Suppressor macrophage treated with lipopolysaccharide for 1 hour (primary cell): Measurements from ENCODE around the gene ZNF483.
"Not testable (repeated sequence)": the region's sequence is repeated elsewhere in the genome, so short reads cannot be mapped to it uniquely, and the experiment has no call there.

Experiments
- DNase-seq, 3 donors: peaks; one replicate each; pipeline ENCODE4 v3.0.0-alpha.2; 2020 to 2022

ZNF483 gene

DNA sequence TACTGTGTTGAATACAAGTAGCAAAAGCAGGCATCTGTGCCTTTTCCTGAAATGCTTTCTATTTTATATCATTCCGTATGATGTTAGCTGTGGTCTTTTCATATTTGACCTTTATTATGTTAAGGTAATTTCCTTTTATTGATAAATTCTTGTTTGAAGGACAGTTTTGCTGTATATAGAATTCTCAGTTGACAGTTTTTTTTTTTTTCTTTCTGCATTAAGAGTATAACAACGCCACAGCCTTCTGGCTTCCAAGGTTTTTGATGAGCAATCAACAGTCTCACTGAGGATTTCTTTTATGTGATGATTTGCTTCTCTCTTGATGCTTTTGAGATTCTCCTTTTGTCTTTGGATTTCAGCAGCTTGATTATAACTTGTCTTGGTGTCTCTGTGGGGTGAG is 23.6 kb downstream of the ZNF483 start:
- no peak for DNase-seq

DNA sequence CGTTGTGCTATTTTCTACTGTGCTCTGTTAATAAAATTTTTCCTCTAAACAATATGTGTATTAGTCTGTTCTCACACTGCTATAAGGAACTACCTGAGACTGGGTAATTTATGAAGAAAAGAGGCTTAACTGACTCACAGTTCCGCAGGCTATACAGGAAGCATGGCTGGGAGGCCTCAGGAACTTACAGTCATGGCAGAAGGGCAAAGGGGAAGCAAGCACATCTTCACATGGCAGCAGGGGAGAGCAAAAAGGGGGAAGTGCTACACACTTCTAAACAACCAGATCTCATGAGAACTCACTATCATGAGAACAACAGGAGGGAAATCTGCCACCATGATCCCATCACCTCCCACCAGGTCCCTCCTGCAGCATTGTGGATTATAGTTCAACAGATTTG is 30.4 kb downstream of the ZNF483 start:
- DNase-seq = not testable (repeated sequence)

DNA sequence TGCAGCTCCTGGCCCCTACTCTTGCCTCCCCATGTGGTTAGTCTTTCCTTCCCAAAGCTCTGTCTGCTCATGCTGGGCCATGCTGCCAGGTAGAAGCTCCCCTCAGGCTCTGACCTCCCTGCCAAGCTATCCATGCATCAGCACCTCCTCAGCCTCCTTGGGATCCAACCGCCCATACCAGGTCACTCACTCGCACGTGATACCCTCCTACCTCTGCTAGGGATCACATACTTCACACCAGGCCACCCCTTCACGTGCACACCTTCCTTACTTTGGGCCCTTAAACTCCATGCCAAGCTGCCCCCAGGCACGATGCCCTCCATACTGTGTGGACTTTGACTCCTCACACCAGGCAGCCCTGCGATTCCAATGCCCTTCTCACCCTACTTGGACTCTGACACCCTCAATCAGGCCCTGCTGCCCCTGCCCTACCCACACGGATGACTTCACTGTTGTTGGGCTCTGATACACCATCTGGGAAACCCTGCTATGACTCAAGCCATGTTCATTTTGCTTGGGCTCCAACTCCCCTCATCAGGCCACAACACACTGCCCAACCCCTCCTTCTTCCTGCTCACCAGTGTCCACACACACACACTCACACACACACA is 34.1 kb downstream of the ZNF483 start:
- peak; percentile 13 to 25 (median 15) for DNase-seq

DNA sequence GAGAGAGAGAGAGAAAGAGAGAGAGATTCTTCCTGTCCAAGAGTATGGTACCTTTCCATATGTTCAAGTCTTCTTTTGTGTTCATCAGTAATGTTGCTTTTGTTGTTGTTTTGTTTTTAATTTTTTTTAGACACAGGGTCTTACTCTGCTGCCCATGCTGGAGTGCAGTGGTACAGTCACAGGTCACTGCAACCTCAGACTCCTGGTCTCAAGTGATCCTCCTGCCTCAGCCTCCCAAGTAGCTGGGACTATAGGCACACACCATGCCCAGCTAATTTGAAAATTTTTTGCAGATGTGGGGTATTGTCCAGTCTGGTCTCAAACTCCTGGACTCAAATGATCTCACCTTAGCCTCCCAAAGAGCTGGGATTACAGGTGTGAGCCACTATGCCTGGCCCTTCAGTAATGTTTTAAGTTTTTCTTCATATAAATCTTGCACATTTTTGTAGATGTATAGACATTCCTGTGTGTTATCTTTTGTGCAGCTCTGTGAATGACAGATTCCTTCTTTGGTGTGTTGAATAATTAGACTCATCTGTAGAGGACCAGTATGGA is 36.3 kb downstream of the ZNF483 start:
- DNase-seq = no peak

DNA sequence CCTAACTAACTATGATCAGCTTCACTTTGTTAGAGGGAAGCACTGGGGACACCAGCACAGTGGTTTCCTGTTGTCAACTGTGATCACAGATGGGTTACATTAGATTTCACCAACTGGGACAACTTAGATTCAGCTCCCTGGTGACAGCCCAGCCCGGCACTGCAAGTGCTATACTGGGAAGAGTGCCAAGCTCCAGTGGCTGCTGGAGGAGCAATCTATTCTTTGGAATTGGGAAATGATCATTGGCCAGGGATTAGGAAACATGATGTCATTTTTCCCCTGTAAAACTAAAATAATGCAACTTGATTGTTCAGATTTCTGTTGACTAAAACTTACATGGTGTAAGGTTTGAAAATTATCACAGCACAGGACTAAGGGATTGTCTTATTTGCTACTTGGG is 41.3 kb downstream of the ZNF483 start:
- DNase-seq = no peak

DNA sequence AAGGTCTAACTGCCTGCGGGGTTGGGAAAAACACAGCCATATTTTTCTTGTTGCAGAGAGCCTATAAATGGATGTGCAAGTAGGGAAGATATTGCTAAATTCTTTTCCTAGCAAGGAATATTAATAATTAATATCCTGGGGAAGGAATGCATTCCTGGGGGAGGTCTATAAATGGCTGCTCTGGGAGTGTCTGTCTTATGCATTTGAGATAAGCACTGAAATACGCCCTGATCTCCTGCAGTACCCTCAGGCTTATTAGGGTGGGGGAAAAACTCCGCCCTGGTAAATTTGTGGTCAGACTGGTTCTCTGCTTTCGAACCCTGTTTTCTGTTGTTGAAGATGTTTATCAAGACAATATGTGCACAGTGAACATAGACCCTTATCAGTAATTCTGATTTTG is 43.1 kb downstream of the ZNF483 start:
- not testable (repeated sequence) for DNase-seq

DNA sequence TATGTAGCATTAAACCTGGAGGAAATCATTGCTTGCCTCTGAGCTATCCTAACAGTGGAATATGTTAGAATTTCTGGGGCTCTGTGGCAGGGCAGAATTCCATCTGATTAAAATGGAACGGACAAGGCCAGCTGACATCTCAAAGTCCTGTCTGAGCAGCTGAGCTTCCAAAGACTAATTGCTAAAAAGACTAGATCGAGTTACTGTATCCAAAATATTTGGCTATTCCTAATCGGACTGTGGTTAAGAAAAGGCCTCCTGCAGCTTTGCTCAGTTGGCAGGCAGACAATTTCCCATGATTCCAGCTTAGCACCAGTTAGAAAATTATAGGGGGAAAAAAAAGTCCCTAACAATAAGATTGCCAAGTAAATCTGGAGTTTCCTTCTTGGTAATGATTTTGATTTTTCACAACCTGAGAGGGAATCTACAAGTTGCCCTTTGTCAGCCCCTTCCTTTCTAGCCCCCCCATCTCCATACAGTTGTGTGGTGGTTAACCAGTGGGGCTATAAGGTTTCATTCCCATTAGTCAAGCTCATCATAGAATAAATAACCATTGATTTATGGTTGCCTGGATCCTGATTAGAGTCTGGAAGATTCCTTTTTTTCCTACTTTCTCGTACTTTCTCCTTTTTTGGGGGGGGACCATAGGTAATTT is 48.1 kb downstream of the ZNF483 start:
- no peak for DNase-seq

DNA sequence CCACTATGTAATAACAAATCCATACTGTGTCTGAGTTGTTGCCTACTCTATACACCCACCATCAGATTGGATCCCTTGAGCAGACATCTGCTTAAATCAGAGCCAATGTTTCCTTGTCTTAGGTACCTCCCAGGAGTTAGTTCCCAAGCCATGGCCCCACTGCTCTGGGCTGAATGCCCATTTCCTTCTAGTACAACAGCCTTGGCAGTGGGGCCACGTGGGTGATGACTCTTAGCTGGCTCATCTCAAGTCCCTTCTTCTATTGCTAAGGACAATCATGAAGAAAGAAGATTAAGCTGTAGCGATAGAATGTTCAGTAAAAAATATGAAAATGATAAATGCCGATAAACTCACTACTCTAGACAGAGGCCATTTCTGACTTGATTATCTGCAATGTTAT is 57.9 kb downstream of the ZNF483 start:
- no peak for DNase-seq

DNA sequence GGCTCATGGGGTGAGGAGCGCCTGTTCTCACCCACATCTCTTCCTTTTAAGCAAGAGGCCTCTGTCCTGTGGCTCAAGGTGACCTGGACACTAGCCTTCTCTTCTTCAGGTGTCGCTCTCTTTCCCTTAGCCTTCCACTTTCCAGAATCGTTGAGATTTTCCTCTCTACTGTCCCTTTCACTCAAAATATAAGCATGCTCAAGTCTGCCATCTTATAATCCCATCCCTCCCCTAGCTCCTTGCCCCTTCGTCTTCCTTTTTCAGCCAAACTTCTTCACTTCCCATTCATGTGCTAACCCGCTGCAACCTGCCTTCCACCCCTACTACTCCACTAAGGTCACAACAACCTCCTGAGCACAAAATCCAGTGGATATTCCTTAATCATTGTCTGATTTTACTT is 61.4 kb downstream of the ZNF483 start:
- no peak for DNase-seq

DNA sequence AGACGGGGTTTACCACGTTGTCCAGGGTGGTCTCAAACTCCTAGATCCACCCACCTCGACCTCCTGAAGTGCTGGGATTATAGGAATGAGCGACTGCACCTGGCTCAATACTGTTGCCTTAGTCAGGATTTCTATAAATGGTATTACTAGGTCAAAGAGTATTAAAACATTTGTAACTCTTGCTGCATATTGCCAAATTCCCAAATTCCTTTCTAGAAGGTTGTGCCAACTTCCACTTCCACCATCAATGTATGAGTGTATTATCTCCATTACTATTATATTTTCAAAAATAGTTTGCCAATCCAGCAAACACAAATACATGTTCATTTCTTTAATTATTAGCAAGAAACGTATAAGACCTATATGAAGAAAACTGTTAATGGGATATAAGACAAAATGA is 63.9 kb downstream of the ZNF483 start:
- no peak for DNase-seq

DNA sequence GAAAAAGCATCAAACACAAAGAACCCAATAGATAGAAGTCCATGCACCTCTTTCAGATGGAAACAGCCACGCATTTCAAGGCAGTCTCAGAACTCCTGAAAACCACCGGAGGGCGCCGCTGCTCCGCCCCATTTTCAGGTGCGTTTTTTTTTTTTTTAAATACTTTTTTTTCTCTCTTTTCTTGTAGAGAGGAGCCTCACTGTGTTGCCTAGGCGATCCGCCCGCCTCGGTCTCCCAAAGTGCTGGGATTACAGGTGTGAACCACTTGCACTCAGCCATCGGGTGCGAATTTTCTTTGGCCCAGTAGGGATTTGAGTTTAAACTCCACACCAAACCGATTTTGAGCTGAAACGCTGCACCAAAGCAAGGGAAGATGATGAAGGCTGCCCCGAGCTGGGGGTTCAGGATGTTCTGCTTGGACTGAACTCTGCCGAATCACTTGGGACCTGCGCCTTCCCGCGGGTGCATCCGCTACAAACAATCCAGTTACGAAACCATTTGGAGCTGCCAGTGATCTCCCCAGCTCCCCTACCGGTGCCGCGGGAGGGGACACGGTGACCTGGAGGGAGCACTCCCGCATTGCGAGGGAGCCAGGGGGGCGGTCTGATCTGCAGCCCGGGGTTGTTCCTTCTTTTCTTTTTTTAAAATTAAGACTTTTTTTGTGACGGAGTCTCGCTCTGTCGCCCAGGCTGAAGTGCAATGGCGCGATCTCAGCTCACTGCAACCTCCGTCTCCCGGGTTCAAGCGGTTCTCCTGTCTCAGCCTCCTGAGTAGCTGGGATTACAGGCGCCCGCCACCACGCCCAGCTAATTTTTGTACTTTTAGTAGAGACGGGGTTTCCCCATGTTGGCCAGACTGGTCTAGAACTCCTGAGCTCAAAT is 73.1 kb downstream of the ZNF483 start:
- DNase-seq = peak; percentile 58 to 75 (median 65)

DNA sequence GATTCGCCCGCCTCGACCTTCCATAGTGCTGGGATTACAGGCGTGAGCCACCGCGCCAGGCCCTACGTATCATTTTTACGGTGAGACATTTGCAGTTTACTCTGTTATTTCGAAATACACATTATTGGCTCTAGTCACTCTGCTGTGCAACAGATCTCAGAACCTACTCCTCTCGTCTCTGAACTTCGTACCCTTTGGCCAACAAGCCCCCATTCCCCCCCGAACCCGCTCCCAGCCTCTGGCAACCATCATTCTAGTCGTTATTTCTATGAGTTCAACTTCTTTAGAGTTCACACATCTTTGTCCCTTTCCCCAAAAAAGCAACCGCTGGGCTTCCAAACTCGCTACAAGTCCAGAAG is 73.7 kb downstream of the ZNF483 start:
- DNase-seq = peak; percentile 35 to 43 (median 36)

DNA sequence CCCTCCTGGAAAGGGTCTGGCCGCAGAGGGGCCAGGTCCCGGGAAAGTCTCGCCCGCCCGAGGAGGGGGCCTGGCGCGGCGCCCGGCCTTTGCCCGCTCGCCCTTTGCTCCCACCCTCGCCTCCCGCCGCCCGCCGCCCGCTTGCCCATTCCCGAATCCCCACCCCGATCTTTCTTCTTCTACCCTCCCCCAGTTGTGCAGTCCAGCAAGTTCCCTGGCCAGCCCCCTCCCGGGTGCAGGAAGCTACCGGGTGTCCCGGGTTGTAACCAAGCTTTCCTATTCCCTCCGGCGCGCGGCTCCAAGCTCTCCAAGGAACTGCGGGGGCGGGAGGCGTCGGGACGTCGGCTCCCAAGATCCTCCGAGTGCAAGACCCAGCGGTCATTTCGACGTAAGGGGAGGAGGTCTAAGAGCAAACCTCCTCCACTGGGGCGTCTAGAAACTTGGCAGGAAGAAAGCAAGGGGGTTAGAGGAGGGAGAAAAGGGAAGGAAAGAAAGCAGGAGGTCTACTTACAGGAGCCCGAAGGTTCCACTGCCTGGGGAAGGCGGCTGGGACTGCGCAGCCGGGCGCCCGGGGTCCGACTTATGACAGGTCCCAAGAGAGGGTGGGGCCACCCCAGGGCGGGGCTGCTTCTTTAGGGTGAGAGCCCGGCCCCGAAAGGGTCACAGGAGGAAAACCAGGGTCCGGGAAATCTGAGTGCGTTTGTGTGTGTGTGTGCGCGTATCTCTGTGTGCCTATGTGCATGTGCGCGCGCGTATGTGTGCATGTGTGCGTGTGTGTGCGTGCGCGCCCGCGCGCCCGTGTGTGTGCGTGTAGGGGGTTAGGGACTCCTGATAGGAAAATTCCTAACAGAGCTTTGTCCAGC is 74.3 kb downstream of the ZNF483 start, which contains the start of gene PTGR1:
PTGR1 (minus strand) TSS at position 556 of the 863 bp plus-strand sequence. CDS start 2,225 bp downstream, outside the sequence.
- DNase-seq = peak; percentile 82 to 93 (median 83)

DNA sequence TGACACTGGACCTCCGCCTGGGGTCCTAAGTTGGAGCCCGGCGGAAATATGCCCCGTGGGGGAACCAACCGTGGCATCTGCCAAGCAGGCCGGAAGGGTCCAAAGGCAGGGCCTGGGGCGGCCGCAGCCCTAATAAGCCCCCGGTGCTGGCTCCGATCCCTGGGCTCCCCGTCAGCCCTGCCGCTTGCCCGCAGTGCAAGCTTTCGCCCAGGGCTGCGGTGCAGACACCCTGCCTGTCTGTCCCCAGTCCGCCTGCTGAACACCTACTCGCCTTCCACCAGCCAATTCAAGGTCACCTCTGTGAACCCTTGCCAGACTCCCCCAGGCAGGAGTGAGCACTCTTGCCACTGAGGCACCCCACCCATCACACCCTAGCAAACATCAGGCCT is 75.0 kb downstream of the ZNF483 start:
- DNase-seq = no peak

DNA sequence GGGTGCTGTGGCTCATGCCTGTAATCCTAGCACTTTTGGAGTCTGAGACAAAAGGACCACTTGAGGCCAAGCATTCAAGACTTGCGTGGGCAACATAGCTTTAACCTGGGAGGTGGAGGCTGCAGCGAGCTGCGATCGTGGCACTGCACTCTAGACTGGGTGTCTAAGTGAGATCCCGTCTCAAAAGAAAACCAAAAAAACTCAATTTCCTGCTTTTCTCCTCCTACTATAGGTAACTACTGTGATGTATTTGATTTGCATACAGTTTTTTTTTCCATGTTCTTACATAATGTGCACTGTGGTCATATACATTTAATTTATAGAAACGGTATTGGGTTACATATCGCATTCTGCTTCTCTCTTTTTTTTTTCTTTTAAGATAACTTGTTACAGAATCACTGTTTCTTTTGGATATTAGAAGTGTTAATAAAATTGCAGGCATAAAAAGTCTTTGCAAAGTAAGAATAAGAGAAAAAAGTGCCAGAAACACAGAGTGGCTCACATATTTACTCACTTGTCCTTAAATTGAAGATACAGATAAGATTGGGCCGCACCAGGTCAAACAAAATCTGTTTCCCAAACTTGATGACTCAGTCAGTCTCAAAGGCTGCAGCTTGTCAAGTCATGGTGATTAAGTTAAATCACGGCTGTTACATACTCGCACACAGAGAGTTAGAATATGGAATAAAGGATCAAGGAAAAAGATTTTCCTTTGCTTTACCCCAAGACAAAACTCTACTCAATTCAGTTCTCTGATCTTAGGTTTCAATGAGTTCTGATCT is 76.4 kb downstream of the ZNF483 start:
- peak; percentile 46 to 55 (median 53) for DNase-seq

DNA sequence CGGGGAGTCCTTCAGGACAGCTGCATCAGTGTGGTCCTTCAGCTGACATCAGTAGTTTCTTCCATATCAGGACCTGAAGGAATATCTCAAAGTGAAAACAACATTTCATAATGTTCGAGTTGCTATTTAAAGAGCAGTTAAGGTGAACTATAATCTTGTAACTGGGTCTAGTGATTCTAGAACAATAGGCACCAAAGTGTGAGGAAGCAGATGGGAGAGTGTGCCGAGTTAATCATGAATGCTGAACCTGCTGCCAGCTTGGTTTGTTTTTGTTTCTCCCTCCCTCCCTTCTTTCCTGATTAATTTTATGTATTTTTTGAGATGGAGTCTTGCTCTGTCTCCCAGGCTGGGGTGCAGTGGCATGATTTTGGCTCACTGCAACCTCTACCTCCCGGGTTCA is 78.1 kb downstream of the ZNF483 start:
- DNase-seq = no peak

DNA sequence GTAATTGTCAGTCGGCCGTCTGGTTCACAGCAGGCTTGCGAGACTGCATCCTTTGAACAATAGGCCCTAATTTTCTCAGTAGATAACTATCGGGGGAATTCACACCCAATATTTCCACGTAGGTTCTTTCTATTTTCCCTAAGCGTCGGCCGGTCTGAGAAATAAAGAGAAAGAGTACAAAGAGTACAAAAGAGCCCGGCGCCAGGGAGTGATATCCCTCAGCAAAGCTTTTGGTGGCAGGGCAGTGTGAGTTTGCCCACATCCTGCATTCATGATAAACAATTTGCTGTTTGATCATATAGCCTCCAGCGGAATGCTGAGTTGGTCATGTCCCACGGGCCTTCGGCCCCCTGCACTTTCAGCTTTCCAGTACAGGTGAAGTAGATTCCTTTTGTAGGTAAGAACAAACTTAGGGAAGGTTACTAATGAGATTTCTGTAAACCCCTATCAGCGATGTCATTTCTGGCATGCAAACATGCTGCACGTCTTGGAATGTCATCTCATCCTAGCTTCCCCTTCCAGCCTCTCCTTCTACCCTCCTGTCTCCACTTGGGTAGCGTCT is 79.2 kb downstream of the ZNF483 start:
- no peak for DNase-seq

DNA sequence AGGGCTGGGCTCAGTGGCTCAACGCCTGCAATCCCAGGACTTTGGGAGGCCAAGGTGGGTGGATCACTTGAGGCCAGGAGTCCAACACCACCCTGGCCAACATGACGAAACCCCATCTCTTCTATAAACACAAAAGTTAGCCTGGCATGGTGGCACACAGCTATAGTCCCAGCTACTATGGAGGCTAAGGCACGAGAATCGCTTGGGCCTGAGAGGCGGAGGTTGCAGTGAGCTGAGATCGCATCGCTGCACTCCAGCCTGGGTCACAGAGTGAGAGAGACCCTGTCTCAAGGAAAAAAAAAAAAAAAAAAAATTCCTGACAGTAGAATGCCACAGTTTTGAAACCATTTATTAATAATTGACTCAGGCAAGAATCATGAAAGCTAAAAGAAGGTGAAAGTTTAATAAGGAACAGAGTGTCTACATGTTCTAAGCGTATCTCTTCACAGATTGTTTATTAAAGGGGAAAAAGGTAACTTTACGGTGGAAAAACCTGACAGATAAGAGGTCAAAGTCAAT is 80.1 kb downstream of the ZNF483 start:
- DNase-seq = no peak

DNA sequence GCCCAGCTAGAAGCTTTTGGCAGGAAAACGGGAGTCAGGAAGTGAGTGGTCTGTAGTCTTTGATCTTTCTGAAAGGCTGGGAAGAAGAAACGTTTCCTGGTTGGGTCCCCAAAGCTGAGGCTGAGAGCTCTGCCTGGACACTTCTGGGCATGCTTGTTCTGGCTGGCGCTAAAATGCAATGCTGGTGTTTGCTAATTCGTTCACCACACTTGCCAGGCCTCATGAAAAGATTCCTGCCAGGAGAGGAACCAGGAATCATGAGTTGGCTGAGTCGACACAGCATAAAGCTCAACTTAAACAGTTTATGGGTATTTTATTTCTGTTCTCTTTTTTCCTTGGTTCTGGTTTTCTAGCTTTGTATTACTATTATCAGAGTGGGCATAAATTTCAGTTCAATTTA is 85.2 kb downstream of the ZNF483 start:
- no peak for DNase-seq

DNA sequence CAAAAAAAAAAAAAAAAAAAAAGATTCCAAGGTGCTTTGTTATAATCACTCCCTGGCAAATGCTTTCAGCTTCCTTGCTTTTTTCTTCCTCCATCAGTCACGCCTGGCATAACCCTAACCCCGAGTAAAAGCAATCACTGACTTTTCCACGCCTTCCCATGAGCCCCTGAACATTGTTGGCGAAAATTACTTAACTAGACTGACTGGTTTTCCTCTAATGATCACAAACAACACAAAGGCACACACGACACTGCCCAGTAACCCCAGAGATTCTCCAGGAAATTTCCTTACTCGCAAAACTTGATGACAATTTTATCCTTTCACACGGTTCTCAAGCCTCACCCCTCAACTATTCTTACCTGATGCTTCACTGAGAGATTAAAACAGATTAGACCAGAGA is 85.9 kb downstream of the ZNF483 start:
- DNase-seq = no peak

DNA sequence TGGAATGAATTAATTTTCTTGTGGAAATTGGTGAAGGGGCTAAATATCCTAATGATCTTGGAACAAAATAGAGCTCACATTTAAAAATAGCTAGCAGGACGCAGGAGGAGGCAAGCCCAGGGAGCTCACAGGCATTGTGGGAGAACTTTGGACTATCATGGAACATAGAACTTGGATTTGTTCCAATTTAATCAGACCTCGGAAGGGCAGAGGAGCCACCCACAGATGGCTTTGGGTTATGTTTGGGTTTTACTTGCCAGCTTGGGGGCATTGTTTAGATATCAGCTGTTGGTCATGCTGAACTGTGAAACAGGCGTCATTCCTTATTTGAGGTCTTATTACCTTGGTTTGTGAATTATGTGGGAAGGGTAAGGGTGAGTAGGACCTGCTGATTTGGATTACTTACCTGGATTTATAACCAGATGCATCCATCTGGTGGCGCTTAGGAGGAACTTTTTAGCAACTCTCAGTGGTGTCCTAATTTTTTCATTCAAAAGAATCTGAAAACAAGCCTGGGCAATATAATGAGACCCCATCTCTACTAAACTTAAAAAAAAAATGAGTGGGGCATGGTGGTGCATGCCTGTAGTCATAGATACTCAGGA is 88.6 kb downstream of the ZNF483 start:
- no peak for DNase-seq
